HG03025 (cell line): ENCODE data around the gene HNRNPF.
"Not testable (repeated sequence)": the region's sequence is repeated elsewhere in the genome, so short reads cannot be mapped to it uniquely, and the experiment has no call there.

Source experiments
- ATAC-seq: cut with Tn5 transposase; IDR thresholded peaks from one replicate; pipeline ENCODE4 v1.9.1; 2021; ENCODE audit warnings: mild to moderate bottlenecking, moderate library complexity; ENCODE audit not compliant: unreplicated experiment, low FRiP score

The HNRNPF gene

DNA sequence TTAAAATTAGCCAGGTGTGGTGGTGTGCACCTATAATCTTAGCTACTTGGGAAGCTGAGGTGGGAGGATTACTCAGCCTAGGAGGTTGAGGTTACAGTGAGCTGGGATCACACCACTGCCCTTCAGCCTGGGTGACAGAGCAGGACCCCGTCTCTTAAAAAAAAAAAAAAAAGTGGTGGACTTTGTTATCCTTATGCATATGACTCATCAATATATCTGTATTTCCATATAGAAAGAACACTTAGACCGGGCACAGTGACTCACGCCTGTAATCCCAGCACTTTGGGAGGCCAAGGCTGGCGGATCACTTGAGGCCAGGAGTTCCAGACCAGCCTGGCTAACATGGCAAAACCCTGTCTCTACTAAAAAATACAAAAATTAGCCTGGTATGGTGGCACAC, 13.0 kb upstream of the HNRNPF start:
- ATAC-seq, result not testable (repeated sequence)

DNA sequence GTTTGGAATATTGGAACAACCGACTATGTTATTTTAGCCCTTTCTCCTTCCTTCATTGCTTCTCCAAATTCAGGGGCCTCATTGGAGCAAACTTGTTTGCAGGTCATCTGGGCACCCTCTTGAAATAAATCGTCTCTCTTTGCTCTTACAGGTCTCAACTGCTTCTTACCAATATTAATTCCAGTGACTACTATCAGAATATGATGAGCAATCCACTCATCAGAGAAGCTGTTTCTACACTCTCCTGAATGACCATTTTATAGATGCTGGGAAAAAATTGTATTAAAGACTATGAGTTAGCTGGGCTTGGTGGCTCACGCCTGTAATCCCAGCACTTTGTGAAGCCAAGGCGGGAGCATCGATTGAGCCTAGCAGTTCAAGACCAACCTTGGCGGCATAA, 12.5 kb upstream of the HNRNPF start:
- no peak for ATAC-seq

DNA sequence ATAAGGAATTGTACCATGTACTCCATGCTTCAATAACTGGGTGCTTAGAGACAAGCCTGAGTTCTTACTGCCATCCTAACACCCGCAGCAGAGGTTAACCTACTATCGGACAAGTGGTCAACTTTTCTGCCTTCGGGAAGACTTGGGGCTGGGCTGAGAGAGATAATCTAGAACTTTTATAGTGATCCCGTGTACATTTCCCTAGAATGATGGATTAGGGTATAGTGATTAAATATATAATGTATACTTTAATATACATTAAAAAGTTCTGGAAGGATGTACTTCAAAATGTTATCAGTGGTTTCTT, 12.2 kb upstream of the HNRNPF start:
- ATAC-seq, result no peak

DNA sequence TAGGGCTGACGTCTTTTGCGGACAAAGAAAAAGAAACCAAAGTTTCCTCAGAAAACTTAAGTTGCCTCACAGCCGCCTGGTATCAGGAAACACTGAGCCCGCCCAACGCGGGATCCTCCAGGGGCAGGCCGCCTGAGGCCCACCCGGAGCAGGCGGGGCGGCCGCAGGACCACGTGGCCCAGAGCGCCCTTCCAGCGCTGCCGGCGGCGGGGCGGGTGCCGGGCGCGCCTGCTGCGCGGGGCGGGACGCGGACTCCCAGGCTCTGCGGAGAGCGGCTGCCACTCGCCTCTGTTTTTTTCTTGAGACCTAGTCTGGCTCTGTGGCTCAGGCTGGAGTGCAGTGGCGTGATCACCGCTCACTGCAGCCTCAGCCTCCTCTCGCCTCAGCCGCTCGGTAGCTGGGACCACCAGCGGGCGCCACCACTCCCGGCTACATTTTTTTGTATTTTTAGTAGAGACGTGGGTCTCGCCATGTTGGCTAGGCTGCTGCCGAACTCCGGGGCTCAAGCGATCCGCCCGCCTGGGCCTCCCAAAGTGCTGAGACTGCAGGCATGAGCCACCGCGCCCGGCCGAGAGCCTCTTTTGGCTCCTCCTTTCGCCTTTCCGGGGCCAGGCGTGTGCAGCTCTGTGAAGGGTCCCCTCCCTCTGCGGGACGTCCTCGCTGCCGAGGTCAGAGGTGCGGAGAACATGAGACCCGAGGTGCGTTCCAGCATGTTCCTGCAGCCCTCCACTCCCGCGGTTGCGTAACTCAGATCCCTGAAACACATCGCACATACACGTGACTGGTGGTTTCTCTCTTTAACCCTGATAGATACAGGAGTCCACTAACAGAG, 11.6 kb upstream of the HNRNPF start:
- ATAC-seq, result peak; percentile 90

DNA sequence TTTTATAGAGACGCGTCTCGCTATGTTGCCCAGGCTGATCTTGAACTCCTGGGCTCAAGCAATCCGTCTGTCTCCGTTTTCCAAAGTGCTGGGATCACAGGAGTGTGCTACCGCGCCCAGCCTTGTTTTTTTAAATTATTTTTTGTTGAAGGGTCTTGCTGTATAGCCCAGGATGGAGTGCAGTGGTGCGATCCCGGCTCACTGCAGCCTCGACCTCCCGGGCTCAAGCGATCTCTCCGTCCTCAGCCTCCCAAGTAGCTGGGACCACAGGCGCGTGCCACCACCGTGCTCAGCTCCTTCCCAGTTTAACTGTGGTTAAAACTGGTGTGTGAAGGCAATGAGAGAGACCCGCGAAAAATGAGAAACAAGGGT, 11.0 kb upstream of the HNRNPF start:
- no peak for ATAC-seq

DNA sequence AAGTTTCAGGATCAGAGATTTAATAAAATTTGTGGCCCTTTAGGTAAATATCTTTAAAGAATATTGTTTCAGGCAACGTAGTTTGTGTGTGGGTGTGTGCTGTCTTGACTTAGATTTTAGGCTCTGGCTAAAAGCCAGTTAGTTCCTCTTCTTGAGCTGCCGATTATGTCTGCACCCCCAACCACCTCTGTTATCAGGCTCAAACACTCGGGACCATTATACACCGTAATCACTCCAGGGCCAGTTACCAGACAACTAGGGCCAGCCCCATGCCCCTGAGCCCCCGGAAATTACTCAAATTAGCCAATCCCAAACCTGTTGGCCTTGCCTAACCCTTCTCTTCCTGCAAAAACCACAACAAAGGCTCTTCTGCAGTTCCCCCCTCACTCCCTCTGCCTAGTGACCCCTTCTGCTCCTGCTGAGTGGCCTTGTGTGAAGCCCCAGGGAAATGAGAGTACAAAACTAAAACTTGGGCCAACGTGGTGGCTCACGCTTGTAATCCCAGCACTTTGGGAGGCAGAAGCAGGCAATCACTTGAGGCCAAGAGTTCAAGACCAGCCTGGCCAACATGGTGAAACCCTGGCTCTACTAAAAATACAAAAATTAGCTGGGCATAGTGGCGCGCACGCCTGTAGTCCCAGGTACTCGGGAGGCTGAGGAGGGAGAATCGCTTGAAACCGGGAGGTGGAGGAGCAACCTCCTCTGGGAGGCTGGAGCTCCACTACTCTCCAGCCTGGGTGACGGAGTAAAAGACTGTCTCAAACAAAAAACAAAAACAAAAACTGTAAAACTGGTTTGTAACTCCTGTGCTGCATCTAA, 9.2 kb upstream of the HNRNPF start:
- ATAC-seq, result no peak

DNA sequence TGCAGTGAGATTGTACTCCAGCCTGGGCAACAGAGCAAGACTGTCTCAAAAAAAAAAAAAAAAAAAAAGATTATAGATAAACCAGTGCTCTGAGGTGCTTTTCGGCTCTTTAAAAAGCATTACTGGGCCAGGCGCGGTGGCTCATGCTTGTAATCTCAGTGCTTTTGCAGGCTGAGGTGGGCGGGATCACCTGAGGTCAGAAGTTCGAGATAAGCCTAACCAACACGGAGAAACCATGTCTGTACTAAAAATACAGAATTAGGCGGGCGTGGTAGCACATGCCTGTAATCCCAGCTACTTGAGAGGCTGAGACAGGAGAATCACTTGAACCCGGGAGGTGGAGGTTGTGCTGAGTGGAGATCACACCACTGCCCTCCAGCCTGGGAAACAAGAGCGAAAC, 6.6 kb upstream of the HNRNPF start:
- no peak for ATAC-seq

DNA sequence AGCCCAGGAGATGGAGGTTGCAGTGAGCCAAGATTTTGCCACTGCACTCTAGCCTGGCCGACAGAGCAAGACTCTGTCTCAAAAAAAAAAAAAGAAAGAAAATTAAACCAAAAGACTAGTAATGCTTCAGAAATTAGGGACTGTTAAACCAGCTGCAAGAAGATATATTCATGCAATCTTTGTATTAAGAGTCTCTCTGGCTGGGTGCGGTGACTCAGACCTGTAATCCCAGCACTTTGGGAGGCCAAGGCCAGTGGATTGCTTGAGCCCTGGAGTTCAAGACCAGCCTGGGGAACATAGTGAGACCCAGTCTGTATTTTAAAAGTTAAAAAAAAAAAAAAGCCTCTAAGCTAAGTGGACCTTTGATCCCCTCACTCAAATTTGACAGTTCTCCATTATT, 2.5 kb upstream of the HNRNPF start:
- no peak for ATAC-seq

DNA sequence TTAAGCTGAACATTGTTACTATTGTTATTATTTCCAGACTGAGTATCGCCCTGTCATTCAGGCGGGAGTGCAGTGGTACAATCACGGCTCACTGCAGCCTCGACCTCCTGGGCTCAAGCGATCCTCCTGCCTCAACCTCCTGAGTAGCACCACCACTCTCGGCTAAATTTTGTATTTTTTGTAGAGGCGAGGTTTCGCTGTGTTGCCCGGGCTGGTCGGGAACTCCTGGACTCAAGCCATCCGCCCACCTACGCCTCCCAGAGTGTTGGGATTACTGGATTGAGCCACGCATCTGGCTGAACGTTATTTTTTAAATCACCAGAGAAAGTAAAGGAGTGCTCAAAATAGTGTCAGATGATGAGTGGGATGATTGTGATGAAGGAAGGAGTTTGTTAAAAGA, 1.4 kb upstream of the HNRNPF start:
- ATAC-seq, result no peak

DNA sequence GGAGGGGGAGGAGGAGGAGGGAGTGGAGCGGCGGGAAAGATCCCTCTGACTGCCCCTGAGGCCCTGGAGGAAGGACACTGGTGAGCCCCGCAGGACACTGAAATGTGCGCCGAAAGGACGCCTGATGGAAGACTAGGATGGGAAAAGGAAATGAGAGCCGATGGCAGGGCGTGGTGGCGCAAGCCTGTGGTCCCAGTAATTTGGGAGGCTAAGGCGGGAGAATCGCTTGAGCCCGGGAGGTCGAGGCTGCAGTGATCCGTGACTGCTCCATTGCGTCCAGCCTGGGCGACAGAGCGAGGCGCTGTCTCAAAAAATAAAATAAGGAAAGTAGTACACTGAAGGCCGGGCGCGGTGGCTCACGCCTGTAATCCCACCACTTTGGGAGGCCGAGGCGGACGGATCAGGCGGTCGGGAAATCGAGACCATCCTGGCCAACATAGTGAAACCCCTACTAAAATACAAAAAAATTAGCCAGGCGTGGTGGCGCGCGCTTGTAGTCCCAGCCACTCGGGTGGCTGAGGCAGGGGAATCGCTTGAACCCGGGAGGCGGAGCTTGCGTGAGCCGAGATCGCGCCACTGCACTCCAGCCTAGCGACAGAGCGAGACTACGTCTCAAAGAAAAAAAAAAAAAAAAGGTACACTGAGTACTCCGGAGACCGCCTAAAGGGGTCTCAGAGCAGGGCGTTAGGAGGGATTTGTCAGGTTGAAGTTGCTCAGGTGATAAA, 561 bp upstream of the HNRNPF start:
- no peak for ATAC-seq

DNA sequence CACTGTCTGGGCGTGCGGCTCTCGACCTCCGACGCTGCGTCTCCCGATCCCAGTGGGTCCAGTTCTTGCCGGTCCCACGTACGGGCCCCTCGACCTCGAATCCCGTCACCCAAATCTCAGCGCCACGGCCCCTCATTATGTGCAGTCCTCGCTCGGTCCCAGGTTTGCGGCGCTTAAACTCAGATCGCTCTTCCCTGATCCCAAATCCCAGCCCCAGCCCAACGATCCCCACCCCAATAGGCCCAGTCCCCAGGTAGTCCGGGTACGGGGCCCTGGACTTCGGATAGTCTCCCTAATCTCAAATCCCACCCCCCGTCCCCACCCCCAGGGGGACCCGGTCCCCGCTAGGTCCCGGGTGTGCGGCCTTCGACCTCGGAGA, 666 bp downstream of the HNRNPF start:
- ATAC-seq, result peak; percentile 0

DNA sequence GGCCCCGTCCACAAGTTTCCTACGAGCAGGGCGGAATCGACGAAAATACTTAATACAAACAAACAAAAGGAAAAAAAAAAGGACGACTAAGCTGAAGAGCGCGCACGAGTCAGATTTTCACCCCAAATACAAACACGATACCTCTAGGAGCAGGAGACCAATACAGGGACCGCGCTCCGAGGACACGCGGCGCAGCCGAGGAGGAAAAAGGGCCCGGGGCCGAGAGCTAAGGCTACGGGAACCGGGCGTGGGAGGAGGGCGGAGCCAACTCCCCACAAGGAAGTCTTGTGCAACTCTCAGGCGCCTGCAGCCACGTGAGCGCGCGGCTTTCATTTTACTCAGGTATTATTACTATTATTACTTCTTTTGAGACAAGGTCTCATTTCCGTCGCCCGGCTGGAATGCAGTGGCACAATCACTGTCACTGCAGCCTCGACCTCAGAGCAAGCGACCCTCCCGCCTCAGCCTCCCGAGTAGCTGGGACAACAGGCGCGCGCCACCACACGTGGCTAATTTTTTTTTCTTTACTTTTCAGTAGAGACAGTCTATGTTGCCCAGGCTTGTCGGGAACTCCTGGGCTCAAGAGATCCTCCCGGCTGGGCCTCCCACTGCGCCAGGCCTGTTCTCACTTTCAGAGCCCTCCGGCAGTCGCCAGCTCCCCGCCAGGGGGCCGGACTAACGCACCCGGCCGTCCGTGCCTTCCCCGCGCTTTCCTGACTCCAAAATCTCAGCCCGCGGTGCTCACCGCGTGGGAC, 1.2 kb downstream of the HNRNPF start:
- peak; percentile 64 for ATAC-seq

DNA sequence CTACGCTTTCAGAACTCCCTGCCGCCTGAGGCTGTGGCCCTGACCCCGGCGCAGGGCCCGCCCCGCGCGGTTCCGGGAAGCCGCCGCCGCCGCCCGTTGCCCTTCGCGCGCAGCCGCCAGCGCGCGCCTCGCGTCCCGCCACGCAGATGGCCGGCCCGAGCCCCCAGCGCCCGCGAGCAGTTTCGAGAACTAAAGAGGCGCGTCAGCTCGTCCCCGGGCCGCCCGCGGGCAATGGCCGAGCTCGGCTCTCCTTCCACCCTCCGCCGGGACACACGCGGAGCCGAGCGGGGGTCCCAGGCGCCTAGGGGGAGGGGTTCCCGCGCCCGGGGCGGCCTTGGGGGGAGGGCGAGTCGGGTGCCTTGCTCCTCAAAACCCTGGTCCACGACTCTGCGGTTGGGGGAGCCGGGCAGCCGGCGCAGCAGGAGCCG, 1.8 kb downstream of the HNRNPF start:
- ATAC-seq, result no peak

DNA sequence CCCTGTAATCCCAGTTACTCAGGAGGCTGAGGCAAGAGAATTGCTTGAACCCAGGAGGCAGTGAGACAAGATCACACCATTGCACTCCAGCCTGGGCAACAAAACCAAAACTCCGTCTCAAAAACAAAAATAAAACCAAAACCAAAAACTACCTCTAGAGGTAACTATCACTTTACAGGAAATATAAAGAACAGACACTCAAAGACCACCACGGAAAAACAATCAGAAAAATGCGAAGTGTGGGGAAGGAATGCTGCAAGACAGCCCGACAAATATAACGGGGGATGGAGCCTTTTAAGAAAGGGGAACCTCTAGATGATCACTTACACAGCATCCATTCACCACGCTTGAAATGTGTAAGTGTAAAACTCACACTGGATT, 4.3 kb downstream of the HNRNPF start:
- no peak for ATAC-seq

DNA sequence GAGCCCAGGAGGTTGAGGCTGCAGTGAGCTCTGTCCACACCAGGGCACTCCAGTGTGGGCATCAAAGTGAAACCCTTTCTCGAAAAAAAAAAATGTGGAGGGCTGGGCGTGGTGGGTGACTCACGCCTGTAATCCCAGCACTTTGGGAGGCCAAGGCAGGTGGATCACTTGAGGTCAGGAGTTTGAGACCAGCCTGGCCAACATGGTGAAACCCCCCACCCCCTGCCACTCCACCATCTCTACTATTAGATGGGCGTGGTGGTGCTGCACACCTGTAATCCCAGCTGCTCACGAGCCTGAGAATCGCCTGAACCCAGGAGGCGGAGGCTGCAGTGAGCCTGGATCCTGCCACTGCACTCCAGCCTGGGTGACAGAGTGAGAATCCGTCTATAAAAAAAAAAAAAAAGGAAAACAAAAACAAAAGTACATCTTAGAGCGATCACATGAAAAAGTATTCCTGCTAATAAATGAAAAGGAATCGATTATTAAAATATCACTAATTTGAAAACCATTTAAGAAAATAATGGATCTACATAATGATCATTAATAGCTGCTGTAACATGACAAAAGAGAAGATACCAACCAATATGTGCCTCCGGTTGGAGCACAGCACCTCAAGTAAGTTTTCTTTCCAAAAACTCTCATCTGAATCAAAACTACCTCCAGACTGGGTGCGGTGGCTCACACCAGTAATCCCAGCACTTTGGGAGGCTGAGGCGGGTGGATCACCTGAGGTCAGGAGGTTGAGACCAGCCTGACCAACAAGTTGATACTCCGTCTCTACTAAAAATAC, 4.9 kb downstream of the HNRNPF start:
- ATAC-seq, result no peak

DNA sequence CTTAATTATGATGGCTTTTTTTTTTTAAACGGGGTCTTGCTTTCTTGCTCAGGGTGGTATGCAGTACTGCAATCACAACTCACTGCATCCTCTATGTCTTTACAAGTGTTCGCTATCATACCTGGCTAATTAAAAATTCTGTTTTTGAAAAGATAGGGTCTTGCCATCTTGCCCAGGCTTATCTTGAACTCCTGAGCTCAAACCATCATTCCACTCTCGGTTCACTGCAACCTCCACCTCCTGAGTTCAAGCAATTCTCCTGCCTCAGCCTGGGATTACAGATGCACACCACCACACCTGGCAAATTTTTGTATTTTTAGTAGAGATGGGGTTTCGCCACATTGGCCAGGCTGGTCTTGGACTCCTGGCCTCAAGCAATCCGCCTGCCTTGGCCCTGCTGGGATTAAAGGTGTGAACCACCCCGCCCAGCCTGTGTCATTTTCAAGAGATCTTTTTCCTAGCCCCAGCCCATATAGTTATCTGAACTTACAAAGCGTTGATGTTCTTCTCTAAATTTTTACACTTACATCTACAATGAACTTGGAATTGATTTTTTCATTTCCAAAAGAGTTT, 6.0 kb downstream of the HNRNPF start:
- ATAC-seq, result no peak

DNA sequence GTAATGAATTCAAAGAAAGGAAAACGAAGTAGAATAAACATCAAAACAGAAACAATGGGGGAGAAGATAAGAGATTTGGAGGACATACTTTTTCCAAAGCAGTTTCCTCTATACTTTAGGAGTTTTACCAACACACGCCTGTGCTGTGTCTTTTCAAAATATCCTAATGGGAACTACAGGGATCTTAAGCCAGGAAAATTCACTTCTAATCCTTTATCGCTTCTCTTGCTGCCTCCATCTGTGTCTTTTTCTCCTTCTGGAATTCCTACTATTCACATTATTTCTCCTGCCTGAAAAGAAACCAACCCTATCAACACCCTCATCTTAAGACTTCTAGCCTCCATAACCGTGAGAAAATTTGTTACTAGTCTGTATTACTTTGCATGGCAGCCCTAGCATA, 6.8 kb downstream of the HNRNPF start:
- ATAC-seq, result no peak

DNA sequence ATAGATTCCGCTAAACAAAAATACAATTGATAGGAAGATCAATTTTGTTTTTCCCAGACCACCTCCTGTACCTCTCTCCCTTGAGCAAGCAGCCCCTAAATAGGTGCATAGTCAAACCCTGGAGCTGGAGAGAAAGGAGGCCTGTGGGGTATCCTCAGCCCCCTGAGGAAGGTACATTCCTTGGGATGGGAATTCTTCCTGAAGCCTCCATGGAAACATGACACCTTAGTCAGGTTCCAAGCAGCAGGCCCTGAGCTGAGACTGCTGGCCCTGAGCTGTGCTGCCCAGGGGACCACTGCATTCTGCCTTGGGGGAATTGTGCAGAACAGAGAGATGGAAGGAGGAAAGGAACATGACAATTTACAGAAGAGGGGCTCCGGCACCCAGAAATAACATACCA, 7.4 kb downstream of the HNRNPF start:
- no peak for ATAC-seq
